A673 (cell line): Measurements from ENCODE around the gene PATJ.

Experiments used
- EZH2 ChIP-seq: fragments of 200-600 bp; sonication (generic); IDR thresholded peaks from 2 replicates; pipeline ENCODE4 v1.6.1; 2017; ENCODE audit warnings: borderline replicate concordance, low read depth, mild to moderate bottlenecking, mixed read lengths, antibody characterized with exemption, low read length; ENCODE audit not compliant: poor library complexity, severe bottlenecking
- TF ChIP-seq, protein P1 (sequence below): fragments of 300-800, 200-600 bp; sonication (generic); conservative IDR thresholded peaks from 2 replicates; pipeline ENCODE4 v1.5.1; 2017; ENCODE audit warnings: low read depth, mild to moderate bottlenecking, antibody characterized with exemption, low read length, moderate library complexity, mixed read lengths

DNA sequence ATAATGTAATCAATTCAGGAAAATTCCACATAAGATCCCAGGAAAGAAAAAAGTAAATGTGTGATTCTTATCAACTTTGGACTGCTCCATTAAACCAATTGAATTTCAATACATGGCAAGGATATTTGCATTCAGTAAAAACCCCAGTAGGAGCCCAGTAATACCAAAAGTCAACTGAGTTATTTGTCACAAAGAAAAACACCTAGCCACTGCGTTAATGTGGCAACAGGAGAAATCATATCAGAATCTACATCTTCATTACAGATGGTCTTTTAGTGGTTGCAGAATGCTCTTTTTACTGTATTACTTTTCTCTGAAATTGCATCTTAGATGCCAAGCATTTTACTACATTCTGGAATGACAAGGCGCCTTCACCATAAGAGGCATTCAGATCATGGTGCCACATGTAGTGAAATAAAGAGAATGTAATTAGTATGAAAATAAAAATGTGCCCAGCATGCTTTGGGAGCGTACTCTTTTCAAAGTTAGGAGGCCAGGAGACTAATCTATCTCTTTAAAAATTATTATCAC lies 180.7 kb downstream of the PATJ start:
- TF ChIP-seq, protein P1, sequence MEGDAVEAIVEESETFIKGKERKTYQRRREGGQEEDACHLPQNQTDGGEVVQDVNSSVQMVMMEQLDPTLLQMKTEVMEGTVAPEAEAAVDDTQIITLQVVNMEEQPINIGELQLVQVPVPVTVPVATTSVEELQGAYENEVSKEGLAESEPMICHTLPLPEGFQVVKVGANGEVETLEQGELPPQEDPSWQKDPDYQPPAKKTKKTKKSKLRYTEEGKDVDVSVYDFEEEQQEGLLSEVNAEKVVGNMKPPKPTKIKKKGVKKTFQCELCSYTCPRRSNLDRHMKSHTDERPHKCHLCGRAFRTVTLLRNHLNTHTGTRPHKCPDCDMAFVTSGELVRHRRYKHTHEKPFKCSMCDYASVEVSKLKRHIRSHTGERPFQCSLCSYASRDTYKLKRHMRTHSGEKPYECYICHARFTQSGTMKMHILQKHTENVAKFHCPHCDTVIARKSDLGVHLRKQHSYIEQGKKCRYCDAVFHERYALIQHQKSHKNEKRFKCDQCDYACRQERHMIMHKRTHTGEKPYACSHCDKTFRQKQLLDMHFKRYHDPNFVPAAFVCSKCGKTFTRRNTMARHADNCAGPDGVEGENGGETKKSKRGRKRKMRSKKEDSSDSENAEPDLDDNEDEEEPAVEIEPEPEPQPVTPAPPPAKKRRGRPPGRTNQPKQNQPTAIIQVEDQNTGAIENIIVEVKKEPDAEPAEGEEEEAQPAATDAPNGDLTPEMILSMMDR = no peak
- TF ChIP-seq EZH2 = no peak
